Measurements from ENCODE around the gene TTLL1.
"Not testable (repeated sequence)": the region's sequence is repeated elsewhere in the genome, so short reads cannot be mapped to it uniquely, and the experiment has no call there.

Gene TTLL1

DNA sequence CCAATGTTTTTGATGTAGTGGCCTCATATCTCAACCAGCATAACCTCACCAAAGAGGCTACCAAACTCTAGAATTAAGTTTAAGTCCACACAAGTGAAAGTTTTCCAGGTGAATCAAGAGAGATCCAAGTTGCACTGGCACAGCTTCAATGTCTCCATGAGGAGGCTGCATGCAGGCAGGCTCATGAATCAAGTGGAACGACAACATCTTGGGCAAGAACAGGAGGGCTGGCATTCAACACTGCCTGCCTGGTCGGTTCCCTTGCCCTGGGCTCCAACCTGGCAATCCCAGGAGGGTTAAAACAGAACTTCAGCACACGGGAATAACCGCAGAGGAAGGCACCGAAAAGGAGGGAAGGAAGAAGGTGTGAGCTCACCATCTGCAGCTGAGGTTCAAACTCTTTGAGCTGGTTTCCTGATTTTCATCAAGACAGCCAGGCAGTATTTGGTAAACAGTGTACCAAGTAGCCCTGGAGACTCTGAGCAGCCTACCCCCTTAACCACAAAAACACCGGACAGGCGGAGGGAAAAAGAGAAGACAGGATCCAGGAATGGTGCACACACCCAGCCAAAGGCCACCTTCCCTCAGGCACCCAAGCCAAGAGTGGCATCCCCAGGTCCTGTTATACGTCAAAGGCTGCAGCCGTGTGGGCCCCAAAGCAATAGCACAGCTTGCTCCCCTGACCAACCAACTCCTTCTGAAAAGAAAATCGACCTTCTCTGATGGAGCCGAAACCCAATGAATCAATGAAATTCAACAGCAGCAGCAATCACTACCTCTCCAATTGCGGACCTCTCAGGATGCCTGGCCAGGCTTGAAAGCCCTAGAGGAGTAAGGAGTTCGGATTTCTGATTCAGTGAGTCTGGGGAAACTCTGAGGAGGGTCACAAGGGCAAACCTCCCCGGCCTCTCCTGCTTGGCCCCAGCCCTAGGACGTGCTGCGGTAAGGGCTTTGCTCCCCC, 75.6 kb downstream of the TTLL1 start:
- no peak for DNase-seq (ENCODE audit: low read depth in 2 of 2)

DNA sequence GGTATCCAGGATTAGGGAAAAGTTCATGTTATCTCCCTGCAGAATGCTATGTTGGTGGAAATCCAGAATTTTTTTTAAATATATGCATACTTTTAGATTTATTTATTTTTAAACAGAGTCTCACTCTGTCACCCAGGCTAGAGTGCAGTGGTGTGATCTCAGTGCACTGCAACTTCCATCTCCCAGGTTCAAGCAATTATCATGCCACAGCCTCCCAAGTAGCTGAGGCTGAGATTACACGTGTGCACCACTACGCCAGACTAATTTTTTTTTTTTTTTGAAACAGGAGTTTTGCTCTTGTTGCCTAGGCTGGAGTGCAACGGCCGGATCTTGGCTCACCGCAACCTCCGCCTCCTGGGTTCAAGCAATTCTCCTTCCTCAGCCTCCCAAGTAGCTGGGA, 76.8 kb downstream of the TTLL1 start:
- DNase-seq (ENCODE audit: low read depth in 2 of 2), result no peak

DNA sequence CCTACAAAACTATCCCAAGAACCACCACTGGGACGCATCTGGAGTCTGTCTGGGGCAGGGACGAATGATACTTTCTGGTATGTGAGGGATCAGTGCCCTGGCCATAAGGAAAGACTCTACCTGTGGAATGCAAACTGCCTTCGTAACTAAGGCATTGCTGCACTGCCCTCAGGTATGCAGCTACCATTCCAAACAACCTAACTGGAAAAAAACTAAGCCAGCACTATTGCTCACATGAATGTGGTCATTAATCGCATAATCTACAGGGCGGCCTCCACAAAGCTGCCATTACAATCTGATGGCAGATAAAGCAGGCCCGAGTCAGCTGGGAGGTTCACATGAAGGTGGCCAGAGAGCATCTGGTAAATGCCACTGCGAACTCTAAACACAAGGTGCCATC, 78.1 kb downstream of the TTLL1 start:
- DNase-seq (ENCODE audit: low read depth in 2 of 2), result no peak

DNA sequence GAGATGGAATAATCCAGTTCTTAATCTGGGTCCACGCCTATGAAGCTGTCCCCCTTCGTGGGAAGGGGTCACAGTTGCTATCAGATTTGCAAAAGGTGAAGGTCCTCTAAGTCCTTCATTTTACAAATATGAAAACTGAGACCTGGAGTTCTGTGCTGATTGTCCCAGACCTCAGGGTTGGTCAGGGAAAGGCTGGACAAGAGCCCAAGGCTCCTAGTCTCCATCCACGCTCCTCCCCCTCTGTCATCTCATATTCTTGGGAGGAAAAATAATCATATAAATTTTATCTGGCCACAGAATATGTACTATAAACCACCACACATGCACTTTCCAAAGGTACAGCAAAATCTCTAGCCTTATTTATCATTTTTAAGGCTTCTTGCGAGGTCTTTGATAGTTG, 79.7 kb downstream of the TTLL1 start:
- DNase-seq (ENCODE audit: low read depth in 2 of 2), result no peak

DNA sequence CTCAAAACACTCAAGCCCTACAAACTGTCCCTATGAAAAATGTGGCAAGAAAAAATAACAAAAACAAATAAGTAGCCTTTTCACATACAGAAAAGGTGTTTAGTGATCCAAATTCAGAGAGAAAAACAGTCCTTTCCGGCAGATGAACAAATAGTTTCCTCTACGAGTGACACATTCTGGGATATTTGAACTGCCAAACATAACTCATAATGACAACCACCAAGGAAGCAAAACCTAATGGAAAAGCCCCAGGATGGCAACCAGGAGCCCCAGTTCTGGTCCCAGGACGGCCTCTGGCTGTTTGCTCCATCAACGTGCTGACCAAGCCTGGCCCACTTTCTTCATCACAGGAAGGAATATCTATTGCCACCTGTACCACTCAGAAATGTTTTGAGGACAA, 80.3 kb downstream of the TTLL1 start:
- DNase-seq (ENCODE audit: low read depth in 2 of 2), result no peak

DNA sequence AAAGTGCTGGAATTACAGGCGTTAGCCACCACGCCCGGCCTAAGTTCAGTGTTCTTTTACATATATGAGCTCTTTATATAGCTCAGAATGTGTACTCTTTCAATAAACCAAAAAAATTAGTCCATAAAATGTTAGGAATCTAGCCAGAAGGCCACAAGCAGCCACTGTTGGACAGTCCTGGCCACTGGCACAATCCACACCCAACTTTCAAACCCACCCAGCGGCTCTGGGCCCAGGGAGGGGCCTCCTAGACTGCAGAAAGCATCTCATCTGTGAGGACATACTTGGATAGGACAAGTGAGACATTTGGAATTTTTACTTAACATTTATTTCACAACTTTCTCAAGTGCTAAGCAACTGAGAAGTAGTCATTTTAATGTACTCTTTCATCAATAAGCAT, 80.7 kb downstream of the TTLL1 start:
- DNase-seq (ENCODE audit: low read depth in 2 of 2), result no peak

DNA sequence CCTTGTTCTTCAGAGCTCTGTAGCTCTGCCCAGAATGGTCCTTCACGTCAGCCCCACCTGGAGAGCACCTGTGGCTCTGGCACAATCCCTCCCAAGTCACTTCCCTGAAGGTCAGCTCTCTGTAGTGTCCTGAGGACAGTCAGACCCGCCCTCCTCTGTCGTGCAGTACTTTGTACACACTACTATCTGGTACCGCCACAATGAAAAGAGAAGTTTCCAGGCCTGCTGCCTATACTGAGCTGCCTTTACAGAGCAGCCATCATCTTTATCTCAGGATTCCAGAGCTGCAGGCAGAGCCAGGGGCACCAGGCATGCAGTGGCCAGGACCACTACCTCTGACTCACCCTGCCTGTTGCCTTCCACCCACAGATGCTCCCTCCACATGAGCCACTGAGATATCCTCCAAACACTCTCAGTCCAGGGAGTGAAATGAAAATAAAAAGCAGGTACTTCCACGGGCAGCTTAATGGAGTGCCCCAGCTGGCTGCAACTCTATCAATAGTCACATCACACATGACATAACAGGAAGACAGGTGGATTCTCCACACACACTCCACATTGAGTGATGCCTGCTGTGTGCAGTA, 81.6 kb downstream of the TTLL1 start:
- no peak for DNase-seq (ENCODE audit: low read depth in 2 of 2)

DNA sequence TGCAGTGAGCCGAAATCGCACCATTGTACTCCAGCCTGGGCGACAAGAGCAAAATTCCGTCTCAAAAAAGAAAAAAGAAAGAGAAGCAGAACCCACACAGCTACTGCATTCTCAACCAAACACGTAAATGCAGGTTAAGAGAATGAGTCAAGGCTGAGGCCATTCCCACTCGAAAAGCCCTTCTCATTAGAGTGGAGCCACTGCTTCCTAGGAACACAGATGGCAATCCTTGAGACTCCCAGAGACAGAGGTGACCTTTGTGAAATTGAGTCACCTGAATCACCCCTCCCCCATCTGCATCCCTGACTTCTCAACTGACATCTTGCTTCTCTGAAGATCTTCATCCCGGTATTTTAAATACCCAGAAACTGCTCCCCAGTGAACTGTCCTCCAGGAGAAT, 82.4 kb downstream of the TTLL1 start:
- DNase-seq (ENCODE audit: low read depth in 2 of 2), result no peak

DNA sequence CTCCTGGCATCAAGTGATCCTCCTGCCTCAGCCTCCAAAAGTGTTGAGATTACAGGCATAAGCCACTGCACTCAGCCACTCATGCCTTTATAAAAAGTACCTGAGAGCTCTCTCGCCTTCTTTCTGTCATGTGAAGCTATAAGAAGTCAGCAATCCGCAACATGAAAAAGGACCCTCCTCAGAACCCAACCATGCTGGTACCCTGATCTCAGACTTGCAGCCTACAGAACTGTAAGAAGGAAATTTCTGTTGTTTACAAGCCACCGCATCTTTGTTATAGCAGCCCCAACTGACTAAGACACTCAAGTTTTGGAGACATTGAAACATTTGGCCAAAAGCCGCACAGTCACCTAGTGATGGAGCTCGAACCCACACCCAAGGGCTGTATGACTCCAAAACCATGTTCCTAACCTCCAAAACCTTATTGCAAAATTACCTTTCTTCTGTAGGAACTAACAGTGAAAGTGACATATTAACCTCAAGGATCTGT, 83.1 kb downstream of the TTLL1 start:
- DNase-seq (ENCODE audit: low read depth in 2 of 2), result no peak

DNA sequence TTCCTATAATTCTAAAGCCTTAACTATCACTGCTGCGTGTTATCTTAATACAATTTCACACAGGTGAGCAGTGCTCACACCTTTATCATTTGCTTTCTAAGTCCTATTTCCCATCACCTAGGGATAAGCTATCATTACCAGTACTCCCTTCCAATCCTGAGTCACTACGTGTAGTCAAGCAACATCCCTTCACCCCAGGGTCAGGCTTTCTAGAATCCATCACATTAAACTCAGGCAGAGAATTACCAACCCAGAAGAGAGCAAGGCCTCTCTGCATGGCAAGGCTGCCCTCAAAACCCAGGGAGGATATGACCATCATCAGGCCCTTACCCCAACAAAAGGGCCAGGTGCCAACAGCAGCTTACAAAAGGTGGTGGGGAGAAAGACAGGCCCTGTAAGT, 84.1 kb downstream of the TTLL1 start:
- no peak for DNase-seq (ENCODE audit: low read depth in 2 of 2)

DNA sequence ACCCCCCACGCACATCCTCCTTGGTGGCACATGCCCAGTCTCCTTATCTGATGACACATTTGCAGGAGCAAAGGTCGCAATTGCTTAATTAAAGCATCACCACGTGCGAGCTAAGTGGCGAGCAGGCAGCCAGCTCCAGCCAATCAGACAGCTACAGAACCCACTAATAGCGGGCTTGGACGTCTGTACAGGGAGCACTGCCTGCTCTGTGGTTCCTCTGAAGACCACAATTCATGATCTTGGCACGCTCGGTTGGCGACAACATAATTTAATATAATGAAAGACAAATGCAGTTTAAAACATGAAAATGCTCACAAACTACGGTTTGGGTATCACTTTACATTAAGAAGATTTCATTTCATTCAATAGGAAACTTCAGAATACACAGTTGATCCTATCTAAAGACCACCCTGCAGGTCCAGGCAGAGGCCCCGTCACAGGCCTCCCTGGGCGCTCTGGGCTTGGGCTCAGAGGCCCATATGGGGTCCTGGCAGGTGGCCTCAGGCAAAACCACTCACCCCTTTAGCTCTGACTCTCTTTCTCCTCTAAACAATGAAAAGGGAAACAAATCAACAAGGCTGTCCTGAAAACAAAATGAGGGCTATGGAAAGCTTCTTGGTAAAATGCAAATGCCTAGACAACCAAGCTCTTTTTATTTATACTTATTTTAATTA, 84.7 kb downstream of the TTLL1 start:
- no peak for DNase-seq (ENCODE audit: low read depth in 2 of 2)

DNA sequence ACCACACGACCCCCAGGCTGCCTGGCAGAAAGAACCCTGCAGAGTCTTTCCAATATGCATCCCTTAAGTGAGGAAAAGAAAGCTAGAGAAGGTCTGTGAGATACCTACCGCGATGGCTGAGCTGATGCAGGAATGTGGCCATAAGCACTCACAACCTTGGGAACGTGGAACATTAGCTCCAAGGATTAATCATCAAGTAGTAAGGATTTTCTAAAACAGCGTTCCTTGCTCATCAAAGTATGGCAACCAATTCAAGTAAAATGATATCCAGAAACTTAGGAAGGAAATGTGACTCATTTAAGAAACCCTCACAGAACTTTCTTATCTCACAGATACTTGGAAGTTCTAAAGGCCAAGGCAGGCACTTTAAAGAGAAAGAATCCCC, 87.0 kb downstream of the TTLL1 start:
- DNase-seq (ENCODE audit: low read depth in 2 of 2), result no peak

DNA sequence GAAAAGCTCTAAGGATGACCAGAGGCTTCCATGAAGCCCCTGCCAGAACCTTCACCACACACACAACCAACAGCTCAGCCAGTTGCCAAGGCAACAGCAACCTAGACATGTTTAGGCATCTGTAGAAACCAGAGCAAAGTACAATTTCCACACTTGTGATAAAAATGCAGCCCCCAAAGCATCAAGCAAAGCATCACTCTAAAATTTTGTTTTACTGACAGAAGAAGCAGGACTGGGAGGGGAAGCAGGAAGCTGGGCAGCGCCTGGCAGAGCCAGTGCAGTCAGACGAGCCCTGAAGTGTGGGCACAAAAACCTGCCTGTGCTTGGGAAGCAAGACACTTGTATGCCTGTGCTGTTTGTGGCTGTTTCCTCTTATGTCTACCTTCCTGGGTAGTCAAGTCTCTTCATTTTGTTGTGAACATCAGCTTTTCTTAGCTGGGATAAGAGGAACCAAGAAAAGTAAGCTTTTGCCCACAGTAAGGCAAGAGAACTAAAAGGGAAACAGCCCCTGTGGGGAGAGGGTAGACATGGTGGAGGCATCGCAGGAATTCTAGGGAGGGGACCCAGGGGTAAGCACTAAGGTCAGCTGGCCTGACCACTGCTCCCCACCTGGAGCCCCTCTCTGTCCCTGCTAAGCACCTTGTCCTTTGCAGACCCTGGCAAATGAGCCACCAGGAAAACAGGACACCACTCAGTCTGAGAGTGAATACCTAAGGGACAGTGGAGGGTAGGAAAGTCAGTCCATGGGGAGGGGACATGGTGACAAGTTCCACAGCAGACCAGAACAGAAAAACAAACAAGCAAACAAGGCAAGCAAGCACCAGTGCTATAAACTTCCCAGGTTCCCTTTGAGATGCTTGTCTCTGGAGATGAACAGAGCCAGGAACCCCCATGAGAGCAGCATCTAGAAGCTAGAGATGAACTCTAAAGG, 87.7 kb downstream of the TTLL1 start:
- DNase-seq (ENCODE audit: low read depth in 2 of 2), result no peak

DNA sequence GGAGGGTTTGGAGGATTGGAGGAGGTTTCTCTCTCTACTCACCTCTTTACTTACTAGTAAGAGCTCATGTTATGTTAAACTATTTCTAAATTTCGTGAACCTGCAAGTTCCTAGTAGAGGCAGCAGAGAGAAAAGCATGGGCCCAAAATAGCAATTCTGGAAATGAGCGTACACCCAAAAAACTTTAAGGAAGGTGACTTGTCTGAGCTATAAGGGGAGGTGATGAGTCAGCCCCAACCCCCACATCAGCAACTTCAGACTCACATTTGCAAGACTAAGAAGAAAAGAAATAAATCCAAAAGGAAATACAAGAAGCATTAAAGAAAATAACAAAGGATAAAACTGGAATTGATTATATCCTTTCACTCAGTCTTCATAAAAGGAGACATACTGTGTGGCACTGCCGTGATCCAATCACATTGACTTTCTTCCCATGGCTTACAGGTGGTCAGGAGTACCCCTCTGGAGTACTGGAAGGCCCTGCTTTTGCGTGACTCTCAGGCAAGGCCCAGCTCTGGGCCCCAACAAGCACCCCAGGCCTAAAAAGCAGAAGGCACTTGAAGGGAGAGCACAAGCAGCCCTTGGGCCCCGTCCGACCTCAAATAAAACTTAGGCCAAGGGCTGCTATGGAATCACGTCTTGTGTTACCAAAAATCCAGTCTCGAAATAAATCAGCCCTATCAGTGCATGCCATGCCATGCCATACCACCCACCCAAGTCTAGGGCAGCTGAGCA, 88.6 kb downstream of the TTLL1 start:
- DNase-seq (ENCODE audit: low read depth in 2 of 2), result peak in 1 of 2 experiments; percentile 31

DNA sequence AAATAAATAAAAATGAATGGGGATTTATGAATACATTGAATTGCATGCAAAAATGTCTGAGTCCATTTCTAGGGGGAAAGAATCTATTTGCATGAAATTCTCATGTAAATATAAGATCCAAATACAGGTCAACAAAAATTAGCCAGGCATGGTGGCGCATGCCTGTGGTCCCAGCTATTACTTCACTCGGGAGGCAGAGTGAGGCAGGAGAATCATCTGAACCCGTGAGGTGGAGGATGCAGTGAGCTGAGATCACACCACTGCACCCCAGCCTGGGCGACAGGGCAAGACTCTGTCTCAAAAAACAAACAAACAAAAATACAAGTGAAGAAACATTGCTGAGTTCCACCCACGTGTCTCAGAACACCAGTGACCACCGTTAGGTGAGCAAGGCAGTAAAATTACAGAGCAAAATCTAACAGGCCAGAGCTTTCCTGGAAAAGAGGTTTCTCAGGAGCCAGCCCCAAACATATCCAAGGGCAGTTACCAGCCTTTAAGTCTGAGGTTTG, 91.6 kb downstream of the TTLL1 start:
- no peak for DNase-seq (ENCODE audit: low read depth in 2 of 2)

DNA sequence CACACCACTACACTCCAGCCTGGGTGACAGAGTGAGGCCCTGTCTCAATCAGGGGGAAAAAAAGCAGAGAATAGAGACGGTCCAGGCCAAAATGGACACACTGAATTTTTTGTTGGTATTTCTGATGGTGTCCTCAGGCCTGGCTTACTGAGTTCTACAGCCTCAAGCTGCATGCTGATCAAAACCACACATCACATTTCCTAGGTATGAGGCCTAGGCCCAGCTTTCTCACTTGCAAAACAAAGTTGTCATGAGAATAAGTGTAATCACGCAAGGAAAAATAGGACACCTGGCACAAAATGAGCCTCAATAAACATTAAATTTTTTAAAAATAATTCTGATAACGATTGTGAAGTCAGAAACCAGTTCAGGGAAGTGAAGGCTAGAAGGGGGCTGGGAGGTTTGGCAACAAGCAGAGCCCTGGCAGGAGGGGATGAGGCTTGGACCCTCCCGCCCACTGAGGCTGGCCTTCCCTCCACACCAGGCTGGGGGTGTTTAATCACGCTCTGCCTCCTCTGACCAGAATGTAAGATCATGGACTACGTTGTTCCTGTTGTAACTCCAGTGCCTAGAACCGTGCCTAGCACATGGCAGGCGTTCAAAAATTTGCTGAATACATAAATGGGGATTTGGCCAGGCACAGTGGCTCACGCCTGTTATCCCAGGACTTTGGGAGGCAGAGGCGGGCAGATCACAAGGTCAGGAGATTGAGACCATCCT, 92.4 kb downstream of the TTLL1 start:
- no peak for DNase-seq (ENCODE audit: low read depth in 2 of 2)

DNA sequence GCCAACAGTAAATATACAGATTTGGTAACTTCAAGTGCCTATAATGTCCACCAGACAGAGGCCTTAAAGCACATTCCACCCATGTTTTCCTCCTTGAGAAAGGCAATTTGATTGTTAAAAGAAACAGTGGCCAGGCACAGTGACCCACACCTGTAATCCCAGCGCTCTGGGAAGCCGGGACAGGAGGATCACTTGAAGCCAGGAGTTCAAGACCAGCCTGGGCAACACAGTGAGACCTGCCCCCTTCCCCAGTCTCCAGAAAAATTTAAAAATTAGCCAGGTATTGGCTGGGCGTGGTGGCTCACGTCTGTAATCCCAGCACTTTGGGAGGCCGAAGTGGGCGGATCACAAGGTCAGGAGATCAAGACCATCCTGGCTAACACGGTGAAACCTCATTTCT, 93.5 kb downstream of the TTLL1 start:
- not testable (repeated sequence) for DNase-seq (ENCODE audit: low read depth in 2 of 2)

DNA sequence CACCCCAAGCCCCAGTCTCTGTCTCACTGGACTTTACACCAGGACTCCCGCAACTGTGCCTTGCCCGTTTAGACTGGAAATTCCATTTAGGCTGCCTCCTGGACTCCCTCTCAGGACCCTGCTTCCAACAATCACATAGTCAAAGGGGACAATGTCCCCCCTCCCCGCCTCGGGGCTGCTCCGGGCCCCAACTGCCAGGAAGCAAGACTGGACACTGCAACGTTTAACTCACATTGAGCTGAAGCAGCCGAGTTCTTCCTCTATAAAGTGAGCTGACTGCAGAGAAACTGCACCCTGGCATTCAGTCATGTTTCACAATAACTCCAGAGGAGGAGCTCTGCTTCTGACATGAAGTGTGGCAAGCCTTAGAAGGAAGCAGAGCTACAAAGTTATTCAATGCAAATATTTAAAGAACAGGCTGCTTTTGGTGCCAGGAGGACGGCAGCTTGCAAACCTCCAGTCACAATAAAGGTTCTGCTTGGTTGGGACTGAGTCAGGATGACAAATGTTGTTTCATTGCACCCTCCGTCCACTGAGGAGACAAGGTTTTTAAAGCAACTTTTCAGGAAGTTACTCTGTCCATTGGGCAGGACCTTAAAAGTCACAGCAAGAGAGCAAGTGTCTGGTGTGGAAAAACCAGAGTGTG, 94.2 kb downstream of the TTLL1 start:
- no peak for DNase-seq (ENCODE audit: low read depth in 2 of 2)

DNA sequence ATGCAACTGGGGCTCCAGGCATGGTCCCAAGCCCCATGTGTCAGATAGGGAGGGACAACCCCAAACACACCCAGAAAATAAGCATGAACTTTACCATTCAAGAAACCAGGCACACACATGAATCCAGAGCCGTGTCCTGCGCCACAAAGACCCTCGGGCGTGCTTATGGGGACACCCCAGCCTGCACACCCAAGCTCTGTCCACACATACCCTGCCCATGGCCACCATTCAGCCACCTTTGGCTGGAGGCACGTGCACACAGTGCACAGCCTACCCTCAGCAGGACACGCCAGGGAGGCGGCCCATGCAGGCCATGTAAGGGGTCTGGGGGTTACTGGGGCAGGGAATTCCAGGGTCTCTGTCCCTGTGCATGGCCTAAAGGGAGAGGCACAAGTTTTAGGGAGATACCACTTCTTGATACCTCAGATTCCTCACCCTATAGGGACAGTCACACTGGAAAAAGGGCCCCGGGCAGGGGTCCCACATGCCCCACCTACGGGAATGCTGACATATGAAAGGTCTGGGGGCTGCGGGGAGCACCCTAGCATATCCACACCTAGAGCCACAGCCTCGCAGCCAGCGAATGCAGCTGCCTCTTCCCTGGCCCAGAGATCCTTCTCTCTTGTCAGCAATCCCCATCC, 94.8 kb downstream of the TTLL1 start:
- DNase-seq (ENCODE audit: low read depth in 2 of 2), result no peak

Data from stimulated activated CD4-positive, alpha-beta T cell treated with anti-CD3 and anti-CD28 coated beads, Interleukin-12 subunit alpha, Interleukin-12 subunit beta, amount 100 ng/mL, for 24 hours (primary cell).